Measurements from ENCODE around the gene RFNG. TPM values are rescaled to one million over a fixed set of nuclear protein-coding genes. Genes with fewer than 3 reads are reported as not detected.
A peak's percentile ranks its signal among the peaks of the same experiment; 100 is the strongest.

RFNG gene
- total and polyA plus RNA-seq, 10 of the 15 experiments (the other 5 are each of a cell fraction or from before 2014, with no cell fraction given): 0.10 to 19.6 (median 6.2) TPM

DNA sequence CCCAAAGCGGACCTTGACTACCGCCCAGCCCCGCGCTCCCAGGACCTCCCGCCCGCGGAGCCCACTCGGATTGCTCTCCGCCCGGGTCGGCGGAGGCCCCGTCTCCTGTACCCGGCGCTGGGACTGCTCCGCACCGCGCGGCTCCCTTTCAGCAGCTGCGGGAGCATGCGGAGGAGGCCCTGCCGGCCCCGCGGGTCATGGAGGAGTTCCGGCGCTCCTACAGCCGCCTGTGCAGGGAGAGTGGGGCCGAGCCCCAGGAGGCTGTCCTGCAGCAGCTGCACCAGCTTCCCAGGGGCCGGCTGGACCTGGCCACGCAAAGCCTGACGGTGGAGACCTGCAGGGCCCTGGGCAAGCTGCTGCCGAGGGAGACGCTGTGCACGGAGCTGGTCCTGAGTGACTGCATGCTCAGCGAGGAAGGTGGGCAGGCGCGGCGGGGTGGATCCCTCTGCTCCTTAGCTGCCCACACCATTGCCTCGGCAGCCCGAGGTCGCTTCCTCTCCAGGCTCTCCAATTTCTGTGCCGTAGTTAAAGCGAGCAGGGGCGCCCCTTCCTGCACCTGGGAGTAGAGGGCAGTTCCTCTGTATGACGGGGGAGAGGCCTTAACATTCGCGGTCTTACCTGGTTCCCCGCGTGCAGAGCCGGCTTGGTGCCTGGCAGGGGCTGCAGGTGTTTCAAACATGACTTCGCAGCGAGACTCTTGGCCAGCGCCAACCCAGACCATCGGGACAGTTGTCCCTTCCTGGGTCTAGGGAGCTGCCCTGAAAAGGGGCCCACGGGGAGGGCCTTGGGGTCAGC is 28.0 kb downstream of the RFNG start (continued):
- no peak for TF ChIP-seq EZH2 (IDR thresholded peaks at IDR 0.05; ENCODE audit: borderline replicate concordance, control insufficient read depth, low read depth, low read length)
- TF ChIP-seq SMC3 (IDR thresholded peaks at IDR 0.05; ENCODE audit: borderline replicate concordance, low read length): no peak
- TF ChIP-seq SIX5 (IDR thresholded peaks at IDR 0.05; ENCODE audit: low read depth, low read length, severe bottlenecking): no peak
- TF ChIP-seq NR2F1 (conservative IDR thresholded peaks at IDR 0.05): no peak
- no peak for TF ChIP-seq NRF1 (conservative IDR thresholded peaks at IDR 0.05; ENCODE audit: low read depth, low read length)
- peak; percentile 18 for TF ChIP-seq MEF2B (IDR thresholded peaks at IDR 0.05; ENCODE audit: partially characterized antibody, poor library complexity, severe bottlenecking)
- TF ChIP-seq, protein P1, sequence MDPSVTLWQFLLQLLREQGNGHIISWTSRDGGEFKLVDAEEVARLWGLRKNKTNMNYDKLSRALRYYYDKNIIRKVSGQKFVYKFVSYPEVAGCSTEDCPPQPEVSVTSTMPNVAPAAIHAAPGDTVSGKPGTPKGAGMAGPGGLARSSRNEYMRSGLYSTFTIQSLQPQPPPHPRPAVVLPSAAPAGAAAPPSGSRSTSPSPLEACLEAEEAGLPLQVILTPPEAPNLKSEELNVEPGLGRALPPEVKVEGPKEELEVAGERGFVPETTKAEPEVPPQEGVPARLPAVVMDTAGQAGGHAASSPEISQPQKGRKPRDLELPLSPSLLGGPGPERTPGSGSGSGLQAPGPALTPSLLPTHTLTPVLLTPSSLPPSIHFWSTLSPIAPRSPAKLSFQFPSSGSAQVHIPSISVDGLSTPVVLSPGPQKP (IDR thresholded peaks at IDR 0.05; ENCODE audit: low read depth, low read length): no peak
- TF ChIP-seq, protein P2, sequence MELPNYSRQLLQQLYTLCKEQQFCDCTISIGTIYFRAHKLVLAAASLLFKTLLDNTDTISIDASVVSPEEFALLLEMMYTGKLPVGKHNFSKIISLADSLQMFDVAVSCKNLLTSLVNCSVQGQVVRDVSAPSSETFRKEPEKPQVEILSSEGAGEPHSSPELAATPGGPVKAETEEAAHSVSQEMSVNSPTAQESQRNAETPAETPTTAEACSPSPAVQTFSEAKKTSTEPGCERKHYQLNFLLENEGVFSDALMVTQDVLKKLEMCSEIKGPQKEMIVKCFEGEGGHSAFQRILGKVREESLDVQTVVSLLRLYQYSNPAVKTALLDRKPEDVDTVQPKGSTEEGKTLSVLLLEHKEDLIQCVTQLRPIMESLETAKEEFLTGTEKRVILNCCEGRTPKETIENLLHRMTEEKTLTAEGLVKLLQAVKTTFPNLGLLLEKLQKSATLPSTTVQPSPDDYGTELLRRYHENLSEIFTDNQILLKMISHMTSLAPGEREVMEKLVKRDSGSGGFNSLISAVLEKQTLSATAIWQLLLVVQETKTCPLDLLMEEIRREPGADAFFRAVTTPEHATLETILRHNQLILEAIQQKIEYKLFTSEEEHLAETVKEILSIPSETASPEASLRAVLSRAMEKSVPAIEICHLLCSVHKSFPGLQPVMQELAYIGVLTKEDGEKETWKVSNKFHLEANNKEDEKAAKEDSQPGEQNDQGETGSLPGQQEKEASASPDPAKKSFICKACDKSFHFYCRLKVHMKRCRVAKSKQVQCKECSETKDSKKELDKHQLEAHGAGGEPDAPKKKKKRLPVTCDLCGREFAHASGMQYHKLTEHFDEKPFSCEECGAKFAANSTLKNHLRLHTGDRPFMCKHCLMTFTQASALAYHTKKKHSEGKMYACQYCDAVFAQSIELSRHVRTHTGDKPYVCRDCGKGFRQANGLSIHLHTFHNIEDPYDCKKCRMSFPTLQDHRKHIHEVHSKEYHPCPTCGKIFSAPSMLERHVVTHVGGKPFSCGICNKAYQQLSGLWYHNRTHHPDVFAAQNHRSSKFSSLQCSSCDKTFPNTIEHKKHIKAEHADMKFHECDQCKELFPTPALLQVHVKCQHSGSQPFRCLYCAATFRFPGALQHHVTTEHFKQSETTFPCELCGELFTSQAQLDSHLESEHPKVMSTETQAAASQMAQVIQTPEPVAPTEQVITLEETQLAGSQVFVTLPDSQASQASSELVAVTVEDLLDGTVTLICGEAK (IDR thresholded peaks at IDR 0.05; ENCODE audit: borderline replicate concordance): no peak
- TF ChIP-seq CUX1 (IDR thresholded peaks at IDR 0.05; ENCODE audit: insufficient replicate concordance, low read depth, low read length): no peak
- TF ChIP-seq RELA (IDR thresholded peaks at IDR 0.05; ENCODE audit: borderline replicate concordance, partially characterized antibody): no peak
- no peak for TF ChIP-seq POU2F2 (IDR thresholded peaks at IDR 0.05; ENCODE audit: borderline replicate concordance, low read depth, low read length)
- TF ChIP-seq, protein P3, sequence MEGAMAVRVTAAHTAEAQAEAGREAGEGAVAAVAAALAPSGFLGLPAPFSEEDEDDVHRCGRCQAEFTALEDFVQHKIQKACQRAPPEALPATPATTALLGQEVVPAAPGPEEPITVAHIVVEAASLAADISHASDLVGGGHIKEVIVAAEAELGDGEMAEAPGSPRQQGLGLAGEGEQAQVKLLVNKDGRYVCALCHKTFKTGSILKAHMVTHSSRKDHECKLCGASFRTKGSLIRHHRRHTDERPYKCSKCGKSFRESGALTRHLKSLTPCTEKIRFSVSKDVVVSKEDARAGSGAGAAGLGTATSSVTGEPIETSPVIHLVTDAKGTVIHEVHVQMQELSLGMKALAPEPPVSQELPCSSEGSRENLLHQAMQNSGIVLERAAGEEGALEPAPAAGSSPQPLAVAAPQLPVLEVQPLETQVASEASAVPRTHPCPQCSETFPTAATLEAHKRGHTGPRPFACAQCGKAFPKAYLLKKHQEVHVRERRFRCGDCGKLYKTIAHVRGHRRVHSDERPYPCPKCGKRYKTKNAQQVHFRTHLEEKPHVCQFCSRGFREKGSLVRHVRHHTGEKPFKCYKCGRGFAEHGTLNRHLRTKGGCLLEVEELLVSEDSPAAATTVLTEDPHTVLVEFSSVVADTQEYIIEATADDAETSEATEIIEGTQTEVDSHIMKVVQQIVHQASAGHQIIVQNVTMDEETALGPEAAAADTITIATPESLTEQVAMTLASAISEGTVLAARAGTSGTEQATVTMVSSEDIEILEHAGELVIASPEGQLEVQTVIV (IDR thresholded peaks at IDR 0.05; ENCODE audit: borderline replicate concordance, partially characterized antibody): no peak
